Fibroblast of peridontal ligament (primary cell): ENCODE results near the gene PIGU.

Source experiments
- DNase-seq: peaks from one replicate; pipeline ENCODE4 v3.0.0-alpha.2; 2010; ENCODE audit errors: extremely low read depth

Gene PIGU

GRCh38 chr20:34512266-34512954 is 164.5 kb downstream of the PIGU start:
- peak; percentile 20 for DNase-seq

DNA sequence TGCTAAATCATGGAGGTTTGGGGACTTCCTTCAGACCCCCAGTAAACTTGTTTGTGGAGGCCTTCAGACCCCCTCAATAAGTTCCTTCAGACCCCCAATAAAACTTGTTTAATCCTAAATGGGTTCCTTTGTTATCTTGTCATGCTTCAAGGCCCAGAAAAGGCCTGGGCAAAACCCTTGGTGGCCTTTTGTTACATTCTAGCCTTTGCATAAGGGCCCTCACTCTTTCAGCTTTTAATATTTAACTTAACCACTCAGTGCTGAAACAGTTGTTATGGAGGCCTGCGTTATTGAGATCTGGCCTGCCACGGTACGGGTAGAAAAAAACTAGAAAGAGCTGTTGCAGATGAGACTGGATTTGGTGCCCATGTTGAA is 165.0 kb downstream of the PIGU start:
- no peak for DNase-seq

GRCh38 chr20:34510575-34510974 is 166.3 kb downstream of the PIGU start:
- DNase-seq: no peak
